Mesenchymal stem cell (in vitro differentiated cells and primary cell): ENCODE measurements around the gene ZPR1.

ENCODE experiments used
- DNase-seq: peaks from one replicate; pipeline ENCODE4 v3.0.0-alpha.2; 2013
- H2AFZ ChIP-seq: one replicate; pipeline ENCODE4 v1.6.1; 2013; ENCODE audit warnings: low read depth, mild to moderate bottlenecking, control low read depth, inconsistent platforms, low read length, moderate library complexity
- H2AK5ac ChIP-seq: 2 replicates; pipeline ENCODE4 v1.6.1; 2013; ENCODE audit warnings: low read length, moderate library complexity, mild to moderate bottlenecking, inconsistent platforms; ENCODE audit not compliant: severe bottlenecking
- H2BK120ac ChIP-seq: one replicate; pipeline ENCODE4 v1.6.1; 2013; ENCODE audit warnings: low read depth, mild to moderate bottlenecking, inconsistent platforms, low read length, moderate library complexity
- H2BK12ac ChIP-seq, 2 experiments: one replicate each; pipeline ENCODE4 v1.6.1; 2013; ENCODE audit warnings: inconsistent platforms in 2 of 2, low read length in 2 of 2, mild to moderate bottlenecking in 2 of 2, moderate library complexity in 2 of 2, control low read depth in 1 of 2
- H2BK15ac ChIP-seq: one replicate; pipeline ENCODE4 v1.6.1; 2013; ENCODE audit warnings: mild to moderate bottlenecking, low read depth, inconsistent platforms; ENCODE audit not compliant: poor library complexity, severe bottlenecking
- H2BK5ac ChIP-seq: 2 replicates; pipeline ENCODE4 v1.6.1; 2013; ENCODE audit warnings: low read depth, mild to moderate bottlenecking, low read length, control low read depth, inconsistent platforms; ENCODE audit not compliant: poor library complexity, severe bottlenecking
- H3K14ac ChIP-seq, 2 experiments: one replicate each; pipeline ENCODE4 v1.6.1; 2013; ENCODE audit warnings: inconsistent platforms in 2 of 2, low read length in 2 of 2, control low read depth in 1 of 2, mild to moderate bottlenecking in 1 of 2, moderate library complexity in 1 of 2
- H3K18ac ChIP-seq, 2 experiments: one replicate each; pipeline ENCODE4 v1.6.1; 2013; ENCODE audit warnings: inconsistent platforms in 2 of 2, low read length in 2 of 2, control low read depth in 1 of 2, low read depth in 1 of 2, mild to moderate bottlenecking in 1 of 2
- H3K23ac ChIP-seq, 2 experiments: one replicate each; pipeline ENCODE4 v1.6.1; 2013; ENCODE audit warnings: inconsistent platforms in 2 of 2, low read length in 2 of 2, mild to moderate bottlenecking in 2 of 2, moderate library complexity in 2 of 2, control low read depth in 1 of 2
- H3K27ac ChIP-seq: 2 replicates; pipeline ENCODE4 v1.5.1; 2013; ENCODE audit warnings: mild to moderate bottlenecking, moderate library complexity, low read length, control low read depth, inconsistent platforms; ENCODE audit not compliant: poor library complexity, severe bottlenecking
- H3K27me3 ChIP-seq, 2 experiments: 2 replicates each; pipeline versions ENCODE4 v1.6.1 to v1.7.0; 2013; ENCODE audit warnings: low read length in 2 of 2, mild to moderate bottlenecking in 2 of 2, moderate library complexity in 2 of 2, control low read depth in 1 of 2, inconsistent platforms in 1 of 2; ENCODE audit not compliant: control insufficient read depth in 1 of 2, insufficient read depth in 1 of 2
- H3K36me3 ChIP-seq, 2 experiments: 2 replicates each; pipeline versions ENCODE4 v1.6.1 to v1.7.0; 2013; ENCODE audit warnings: low read length in 2 of 2, control low read depth in 1 of 2, inconsistent platforms in 1 of 2, low read depth in 1 of 2, mild to moderate bottlenecking in 1 of 2; ENCODE audit not compliant: insufficient read depth in 2 of 2, control insufficient read depth in 1 of 2
- H3K4ac ChIP-seq, 2 experiments: one replicate each; pipeline ENCODE4 v1.6.1; 2013; ENCODE audit warnings: inconsistent platforms in 2 of 2, low read length in 2 of 2, mild to moderate bottlenecking in 2 of 2, moderate library complexity in 2 of 2, control low read depth in 1 of 2, low read depth in 1 of 2
- H3K4me1 ChIP-seq: 2 replicates; pipeline ENCODE4 v1.6.1; 2013; ENCODE audit warnings: low read depth, low read length, control low read depth; ENCODE audit not compliant: control insufficient read depth, insufficient read depth
- H3K4me2 ChIP-seq: 2 replicates; pipeline ENCODE4 v1.6.1; 2013; ENCODE audit warnings: low read length, mild to moderate bottlenecking, inconsistent platforms; ENCODE audit not compliant: poor library complexity, severe bottlenecking
- H3K4me3 ChIP-seq, 2 experiments: 2 replicates each; pipeline versions ENCODE4 v1.5.1 to v1.7.0; 2013; ENCODE audit warnings: low read length in 2 of 2, mild to moderate bottlenecking in 2 of 2, control low read depth in 1 of 2, low read depth in 1 of 2; ENCODE audit not compliant: insufficient read depth in 1 of 2
- H3K79me1 ChIP-seq: replicated peaks from 2 replicates; pipeline ENCODE4 v1.6.1; 2013; ENCODE audit warnings: mild to moderate bottlenecking, control low read depth, low read length, inconsistent platforms; ENCODE audit not compliant: poor library complexity, severe bottlenecking
- H3K9ac ChIP-seq: 2 replicates; pipeline ENCODE4 v1.7.0; 2013; ENCODE audit warnings: mild to moderate bottlenecking, low read length, moderate library complexity
- H3K9me3 ChIP-seq: 2 replicates; pipeline ENCODE4 v1.7.0; 2013; ENCODE audit warnings: mild to moderate bottlenecking, low read length; ENCODE audit not compliant: control insufficient read depth
- H4K8ac ChIP-seq: one replicate; pipeline ENCODE4 v1.6.1; 2013; ENCODE audit warnings: inconsistent platforms, mild to moderate bottlenecking, low read length, moderate library complexity
- H4K91ac ChIP-seq: one replicate; pipeline ENCODE4 v1.6.1; 2013; ENCODE audit warnings: mild to moderate bottlenecking, low read length, inconsistent platforms
- WGBS: methylation state at CpG from one replicate; pipeline ENCODE4 v1.1.7; 2013; ENCODE audit warnings: mixed read lengths; 5-methylcytosine and 5-hydroxymethylcytosine counted together

ZPR1 gene

GRCh38 chr11:116823031-116823843 is 35.4 kb upstream of the ZPR1 start, which contains the start of gene APOA4:
APOA4 (minus strand) TSS chr11:116823304; CDS start chr11:116823191, 113 bp downstream.
- Histone ChIP-seq H3K36me3 (peaks cover 0 to 8% of the 10 kb centered on the region in 2 experiments), H3K79me1 (no peaks in the 10 kb centered on the region), H3K27ac (no peak within 1 kb of the TSS), H3K4ac (no peak within 1 kb of the TSS), H2BK12ac (no peak within 1 kb of the TSS), H2BK15ac (no peak within 1 kb of the TSS), H4K8ac (peak within 1 kb of the TSS; percentile 7), H2BK5ac (no peak within 1 kb of the TSS), H3K9me3 (no peaks in the 10 kb centered on the region), H2BK120ac (no peak within 1 kb of the TSS), H2AFZ (peak within 1 kb of the TSS; percentile 5), H3K14ac (no peak within 1 kb of the TSS), H3K23ac (no peak within 1 kb of the TSS), H3K4me3 (no peak within 1 kb of the TSS), H3K9ac (no peak within 1 kb of the TSS), H4K91ac (no peak within 1 kb of the TSS), H3K4me2 (no peak within 1 kb of the TSS), H3K4me1 (peaks cover 2% of the 10 kb centered on the region), H3K27me3 (peaks cover 0 to 34% of the 10 kb centered on the region in 2 experiments), H2AK5ac (no peak within 1 kb of the TSS), H3K18ac (no peak within 1 kb of the TSS)
- 84% methylated on average over 15 of the region's 16 CpGs for WGBS
- no peak for DNase-seq

- Histone ChIP-seq H3K9ac (no peak overlapping the region), H2BK15ac (no peak overlapping the region), H3K27me3 (peaks cover 0 to 34% of the 10 kb centered on the region in 2 experiments), H4K91ac (no peak overlapping the region), H3K79me1 (no peaks in the 10 kb centered on the region), H3K36me3 (peaks cover 0 to 8% of the 10 kb centered on the region in 2 experiments), H3K27ac (no peak overlapping the region), H2AFZ (no peak overlapping the region), H2BK12ac (no peak overlapping the region), H3K4me3 (no peak overlapping the region), H3K18ac (no peak overlapping the region), H3K14ac (no peak overlapping the region), H2BK120ac (no peak overlapping the region), H2BK5ac (no peak overlapping the region), H3K4me2 (no peak overlapping the region), H3K23ac (no peak overlapping the region), H3K9me3 (no peaks in the 10 kb centered on the region), H2AK5ac (no peak overlapping the region), H3K4ac (no peak overlapping the region), H4K8ac (no peak overlapping the region), H3K4me1 (peaks cover 2% of the 10 kb centered on the region)
- 75% methylated on average over 5 of the region's 5 CpGs for WGBS
- DNase-seq, result no peak
Observed at GRCh38 chr11:116822575-116822974, 34.8 kb upstream of the ZPR1 start.

- no peak overlapping the region for H3K4me2 ChIP-seq
- no peaks in the 10 kb centered on the region for H3K9me3 ChIP-seq
- H3K27me3 ChIP-seq, result peaks cover 0 to 24% of the 10 kb centered on the region in 2 experiments
- H3K4ac ChIP-seq, result no peak overlapping the region
- no peak overlapping the region for H2BK15ac ChIP-seq
- H3K4me3 ChIP-seq, result no peak overlapping the region
- no peak overlapping the region for H3K14ac ChIP-seq
- H2AK5ac ChIP-seq, result no peak overlapping the region
- no peak overlapping the region for H3K9ac ChIP-seq
- H3K23ac ChIP-seq, result no peak overlapping the region
- no peak overlapping the region for H2BK12ac ChIP-seq
- H2BK120ac ChIP-seq, result no peak overlapping the region
- peaks cover 0 to 8% of the 10 kb centered on the region in 2 experiments for H3K36me3 ChIP-seq
- H3K4me1 ChIP-seq, result peaks cover 2% of the 10 kb centered on the region
- no peak overlapping the region for H4K8ac ChIP-seq
- DNase-seq, result no peak
- H3K27ac ChIP-seq, result no peak overlapping the region
- no peaks in the 10 kb centered on the region for H3K79me1 ChIP-seq
- H3K18ac ChIP-seq, result no peak overlapping the region
- no peak overlapping the region for H2BK5ac ChIP-seq
- H4K91ac ChIP-seq, result peak overlapping the region; percentile 18
- WGBS, result 95% methylated on average over 51 of the region's 51 CpGs
- H2AFZ ChIP-seq, result no peak overlapping the region
Observed at GRCh38 chr11:116821050-116821918, 33.5 kb upstream of the ZPR1 start.

GRCh38 chr11:116819049-116819448 is 31.2 kb upstream of the ZPR1 start:
- Histone ChIP-seq H2BK15ac (no peak overlapping the region), H3K9ac (no peak overlapping the region), H3K18ac (no peak overlapping the region), H3K4me2 (no peak overlapping the region), H3K4ac (no peak overlapping the region), H2BK12ac (no peak overlapping the region), H3K4me1 (peaks cover 2% of the 10 kb centered on the region), H4K8ac (no peak overlapping the region), H3K23ac (no peak overlapping the region), H3K27ac (no peak overlapping the region), H2AK5ac (no peak overlapping the region), H3K79me1 (no peaks in the 10 kb centered on the region), H2BK5ac (no peak overlapping the region), H3K14ac (no peak overlapping the region), H3K9me3 (no peaks in the 10 kb centered on the region), H2BK120ac (no peak overlapping the region), H2AFZ (no peak overlapping the region), H3K4me3 (no peak overlapping the region), H3K27me3 (peaks cover 0 to 26% of the 10 kb centered on the region in 2 experiments), H4K91ac (no peak overlapping the region), H3K36me3 (peaks cover 0 to 8% of the 10 kb centered on the region in 2 experiments)
- DNase-seq, result no peak
- WGBS, result 93% methylated on average over 7 of the region's 9 CpGs
